Osteoblast (primary cell): Measurements from ENCODE around the gene ADAMTS17. TPM values are rescaled to one million over a fixed set of nuclear protein-coding genes. Genes with fewer than 3 reads are reported as not detected.

Experiments used
- DNase-seq: peaks from one replicate; pipeline ENCODE4 v3.0.0; 2011; ENCODE audit warnings: low spot score, mixed read lengths; ENCODE audit not compliant: insufficient read length; ENCODE audit errors: missing footprints
- H2AFZ ChIP-seq: 2 replicates; pipeline ENCODE4 v1.6.0; 2011; ENCODE audit warnings: mild to moderate bottlenecking, low read length
- H3K27ac ChIP-seq: 2 replicates; pipeline ENCODE4 v1.5.1; 2011; ENCODE audit warnings: mild to moderate bottlenecking, low read depth, low read length, moderate library complexity
- H3K27me3 ChIP-seq: 2 replicates; pipeline ENCODE4 v1.6.0; 2012; ENCODE audit warnings: mild to moderate bottlenecking, control low read depth, inconsistent platforms, low read length, moderate library complexity; ENCODE audit not compliant: insufficient read depth
- H3K36me3 ChIP-seq: 2 replicates; pipeline ENCODE4 v1.5.1; 2011; ENCODE audit warnings: mild to moderate bottlenecking, low read length, control low read depth, moderate library complexity; ENCODE audit not compliant: insufficient read depth
- H3K4me1 ChIP-seq: 2 replicates; pipeline ENCODE4 v1.5.1; 2011; ENCODE audit warnings: mild to moderate bottlenecking, low read length, control low read depth, moderate library complexity; ENCODE audit not compliant: insufficient read depth
- H3K4me2 ChIP-seq: 2 replicates; pipeline ENCODE4 v1.6.0; 2011; ENCODE audit warnings: mild to moderate bottlenecking, low read length; ENCODE audit not compliant: insufficient read depth
- H3K4me3 ChIP-seq: fragments of 200-600 bp; sonication (generic); 3 replicates; pipeline ENCODE4 v1.5.1; 2012; ENCODE audit warnings: mild to moderate bottlenecking, low read length, inconsistent platforms; ENCODE audit not compliant: insufficient read depth
- H3K79me2 ChIP-seq: 2 replicates; pipeline ENCODE4 v1.6.0; 2012; ENCODE audit warnings: mild to moderate bottlenecking, low read length, control low read depth, inconsistent platforms; ENCODE audit not compliant: insufficient read depth
- H3K9me3 ChIP-seq: 2 replicates; pipeline ENCODE4 v1.5.1; 2011; ENCODE audit warnings: low read depth, low read length, control low read depth
- H4K20me1 ChIP-seq: 2 replicates; pipeline ENCODE4 v1.6.0; 2012; ENCODE audit warnings: mild to moderate bottlenecking, low read length, control low read depth; ENCODE audit not compliant: insufficient read depth
- CTCF ChIP-seq: IDR thresholded peaks from 2 replicates; pipeline ENCODE4 v1.5.1; 2011; ENCODE audit warnings: mild to moderate bottlenecking, low read depth, low read length, moderate library complexity; ENCODE audit errors: extremely low read depth
- total RNA-seq: library from RNA; depleted of rRNA; stranded (reverse); fragments of >200 nt; gene quantifications from 2 replicates; pipeline ENCODE4 v1.2.3, GENCODE V29; 2012

The ADAMTS17 gene
- total RNA-seq, 1 donor: under 0.01 TPM

GRCh38 chr15:100310513-100311153 lies 31.1 kb downstream of the ADAMTS17 start:
- no peak overlapping the region for H3K27ac ChIP-seq
- no peak for TF ChIP-seq CTCF
- no peak overlapping the region for H2AFZ ChIP-seq
- no peak overlapping the region for H3K4me3 ChIP-seq
- no peaks in the 10 kb centered on the region for H3K9me3 ChIP-seq
- no peaks in the 10 kb centered on the region for H3K79me2 ChIP-seq
- no peak overlapping the region for H3K4me2 ChIP-seq
- no peaks in the 10 kb centered on the region for H3K36me3 ChIP-seq
- H3K4me1 ChIP-seq: no peaks in the 10 kb centered on the region
- H4K20me1 ChIP-seq: no peaks in the 10 kb centered on the region
- H3K27me3 ChIP-seq: no peaks in the 10 kb centered on the region
- DNase-seq: no peak

GRCh38 chr15:100310041-100310405 lies 31.8 kb downstream of the ADAMTS17 start:
- DNase-seq: no peak
- Histone ChIP-seq H2AFZ (no peak overlapping the region), H4K20me1 (no peaks in the 10 kb centered on the region), H3K4me1 (no peaks in the 10 kb centered on the region), H3K79me2 (no peaks in the 10 kb centered on the region), H3K9me3 (no peaks in the 10 kb centered on the region), H3K4me2 (no peak overlapping the region), H3K27me3 (no peaks in the 10 kb centered on the region), H3K36me3 (no peaks in the 10 kb centered on the region), H3K27ac (no peak overlapping the region), H3K4me3 (no peak overlapping the region)
- no peak for TF ChIP-seq CTCF

GRCh38 chr15:100309109-100310040 lies 32.4 kb downstream of the ADAMTS17 start:
- Histone ChIP-seq H2AFZ (no peak overlapping the region), H3K4me2 (no peak overlapping the region), H3K4me3 (no peak overlapping the region), H4K20me1 (no peaks in the 10 kb centered on the region), H3K27ac (no peak overlapping the region), H3K36me3 (no peaks in the 10 kb centered on the region), H3K9me3 (no peaks in the 10 kb centered on the region), H3K27me3 (no peaks in the 10 kb centered on the region), H3K4me1 (no peaks in the 10 kb centered on the region), H3K79me2 (no peaks in the 10 kb centered on the region)
- DNase-seq: no peak
- TF ChIP-seq CTCF: no peak

- H3K27ac ChIP-seq: no peak overlapping the region
- H3K4me2 ChIP-seq: no peak overlapping the region
- no peak for DNase-seq
- no peaks in the 10 kb centered on the region for H3K27me3 ChIP-seq
- no peaks in the 10 kb centered on the region for H3K36me3 ChIP-seq
- no peak overlapping the region for H3K4me3 ChIP-seq
- no peaks in the 10 kb centered on the region for H3K4me1 ChIP-seq
- no peak overlapping the region for H2AFZ ChIP-seq
- TF ChIP-seq CTCF: no peak
- no peaks in the 10 kb centered on the region for H3K9me3 ChIP-seq
- no peaks in the 10 kb centered on the region for H4K20me1 ChIP-seq
- no peaks in the 10 kb centered on the region for H3K79me2 ChIP-seq
These were observed 33.2 kb downstream of the ADAMTS17 start for GRCh38 chr15:100308608-100309007.
